HepG2 (cell line): Measurements from ENCODE around the gene RGR. TPM values are rescaled to one million over a fixed set of nuclear protein-coding genes. Genes with fewer than 3 reads are reported as not detected.

Experiments
- ATAC-seq: fragments of 200-7000 bp; cut with Tn5 transposase; 3 replicates; pipeline ENCODE4 v1.9.1; 2020; ENCODE audit warnings: mild to moderate bottlenecking, moderate library complexity
- BruUV-seq: library from RNA; stranded (reverse); fragments of 400-500 nt; replicated peaks from 2 replicates; lab custom pipeline; 2021; lab: Mats Ljungman, UMichigan
- CTCF ChIA-PET: fragments of 300-600 bp; formaldehyde crosslinking; extraction: SDS; loops from one replicate; lab custom pipeline; 2021; ENCODE audit warnings: low total read pairs, inconsistent platforms, low intra/inter-chr PET ratio; lab: Yijun Ruan, JAX
- POLR2A ChIA-PET: fragments of 350-600 bp; sonication (Branson Sonifier 250); formaldehyde crosslinking; loops from one replicate; lab custom pipeline; 2020; ENCODE audit warnings: antibody characterized with exemption, inconsistent platforms; lab: Yijun Ruan, JAX
- DNase-seq: peaks from one replicate; pipeline ENCODE4 v3.0.0-alpha.2; 2015; ENCODE audit warnings: low spot score
- FAIRE-seq: peaks from 3 replicates; lab custom pipeline; 2011; peaks lifted over from hg19 to GRCh38; lab: Jason Lieb, UNC
- H2AFZ ChIP-seq: one replicate; pipeline ENCODE4 v1.6.1; 2011; ENCODE audit warnings: low read length, inconsistent platforms
- H3K27ac ChIP-seq: fragments of 300-600 bp; 3 replicates; pipeline ENCODE4 v1.8.0; 2011; ENCODE audit warnings: mixed run types, mild to moderate bottlenecking, mixed read lengths, low read length, inconsistent platforms; ENCODE audit not compliant: insufficient read depth; ENCODE audit errors: extremely low read length
- H3K27me3 ChIP-seq, 2 experiments: fragments of 200-600 bp in 1 of 2; 2 replicates in 1 of 2; 3 replicates in 1 of 2; pipeline versions ENCODE4 v1.6.0 to v1.8.0; 2011; ENCODE audit warnings: low read length in 2 of 2, mild to moderate bottlenecking in 2 of 2, moderate library complexity in 2 of 2, inconsistent platforms in 1 of 2; ENCODE audit not compliant: insufficient read depth in 2 of 2, control insufficient read depth in 1 of 2
- H3K36me3 ChIP-seq, 2 experiments: fragments of 200-600 bp in 1 of 2; replicated peaks in 1 of 2; 2 replicates in 1 of 2; 3 replicates in 1 of 2; pipeline versions ENCODE4 v1.5.1 to v1.8.0; 2011; ENCODE audit warnings: low read length in 2 of 2, inconsistent platforms in 1 of 2; ENCODE audit not compliant: insufficient read depth in 2 of 2, control insufficient read depth in 1 of 2
- H3K4me1 ChIP-seq: 2 replicates; pipeline ENCODE4 v1.5.1; 2012; ENCODE audit warnings: low read length, inconsistent platforms; ENCODE audit not compliant: insufficient read depth
- H3K4me2 ChIP-seq: 2 replicates; pipeline ENCODE4 v1.6.0; 2011; ENCODE audit warnings: low read depth, low read length, inconsistent platforms
- H3K4me3 ChIP-seq, 3 experiments: fragments of 200-600 bp in 1 of 3; sonication (generic), shearing (Covaris generic) in 1 of 3; replicated peaks in 1 of 3; 2 replicates each; pipeline ENCODE4 v1.5.1; 2011 to 2016; ENCODE audit warnings: low read length in 3 of 3, inconsistent platforms in 2 of 3, low read depth in 2 of 3, mild to moderate bottlenecking in 2 of 3, control low read depth in 1 of 3, mixed read lengths in 1 of 3; ENCODE audit not compliant: insufficient read depth in 1 of 3
- H3K79me2 ChIP-seq: one replicate; pipeline ENCODE4 v1.6.1; 2011; ENCODE audit warnings: low read length, inconsistent platforms; ENCODE audit not compliant: insufficient read depth
- H3K9ac ChIP-seq: 2 replicates; pipeline ENCODE4 v1.6.0; 2011; ENCODE audit warnings: mild to moderate bottlenecking, low read depth, low read length, inconsistent platforms; ENCODE audit not compliant: insufficient read depth
- H3K9me3 ChIP-seq: 2 replicates; pipeline ENCODE4 v1.5.1; 2012; ENCODE audit warnings: mild to moderate bottlenecking, low read length
- H4K20me1 ChIP-seq: 2 replicates; pipeline ENCODE4 v1.6.0; 2011; ENCODE audit warnings: inconsistent platforms, mild to moderate bottlenecking, low read length, moderate library complexity; ENCODE audit not compliant: insufficient read depth
- BRF2 ChIP-seq: sonication (generic); formaldehyde crosslinking; IDR thresholded peaks from 2 replicates; pipeline ENCODE4 v1.8.1; 2022; ENCODE audit warnings: mild to moderate bottlenecking, missing genetic modification reagents
- NFAT5 ChIP-seq: sonication (generic); formaldehyde crosslinking; IDR thresholded peaks from 2 replicates; pipeline ENCODE4 v1.4.0; 2020; ENCODE audit warnings: missing genetic modification reagents
- SMYD3 ChIP-seq: sonication (generic); formaldehyde crosslinking; IDR thresholded peaks from 2 replicates; pipeline ENCODE4 v1.8.1; 2023; ENCODE audit warnings: mild to moderate bottlenecking, missing genetic modification reagents
- ZNF17 ChIP-seq: sonication (generic); formaldehyde crosslinking; IDR thresholded peaks from 2 replicates; pipeline ENCODE4 v1.5.0; 2020; ENCODE audit warnings: mild to moderate bottlenecking, missing genetic modification reagents
- ZNF33A ChIP-seq: sonication (generic); formaldehyde crosslinking; IDR thresholded peaks from 2 replicates; pipeline ENCODE4 v1.5.1; 2020; ENCODE audit warnings: missing genetic modification reagents, mild to moderate bottlenecking, moderate library complexity, borderline replicate concordance
- ZNF350 ChIP-seq: sonication (generic); formaldehyde crosslinking; IDR thresholded peaks from 2 replicates; pipeline ENCODE4 v1.4.0; 2020; ENCODE audit warnings: mild to moderate bottlenecking, low read depth, missing genetic modification reagents, borderline replicate concordance
- ZNF44 ChIP-seq: sonication (generic); formaldehyde crosslinking; IDR thresholded peaks from 2 replicates; pipeline ENCODE4 v1.5.1; 2020; ENCODE audit warnings: mild to moderate bottlenecking, missing genetic modification reagents
- ZNF773 ChIP-seq: sonication (generic); formaldehyde crosslinking; IDR thresholded peaks from 2 replicates; pipeline ENCODE4 v1.4.0; 2020; ENCODE audit warnings: missing genetic modification reagents, borderline replicate concordance
- WGBS: methylation state at CpG from one replicate; pipeline ENCODE4 v1.1.6; 2017; ENCODE audit warnings: low lambda C conversion rate; 5-methylcytosine and 5-hydroxymethylcytosine counted together
- in situ Hi-C: cut with HindIII; loops from 2 replicates; pipeline ENCODE4 v1.10.0; 2017; ENCODE audit warnings: low pct_unique_long_range_greater_than_20kb; ENCODE audit not compliant: extremely low pct_ligation_motif_present
- intact Hi-C: fragments of 100-400 bp; cut with micrococcal nuclease; formaldehyde crosslinking; loops from one replicate; pipeline ENCODE4 v1.10.0; 2022; ENCODE audit not compliant: unreplicated experiment
- polyA plus RNA-seq, 8 experiments: library from polyadenylated mRNA; depleted of rRNA in 3 of 8; stranded (reverse) in 7 of 8; unstranded in 1 of 8; fragments of >200 nt; fragmentation: Illumina TruSeq in 4 of 8; extraction: Trizol in 4 of 8; gene quantifications; 2 replicates each; pipeline versions ENCODE4 v1.2.1 to v1.2.3, GENCODE V29; 2011 to 2016; ENCODE audit warnings: low read depth in 4 of 8, missing spikeins in 1 of 8, mixed read lengths in 1 of 8; ENCODE audit not compliant: insufficient read depth in 1 of 8
- total RNA-seq, 5 experiments: library from RNA; depleted of rRNA; stranded (reverse); fragments of >200 nt; fragmentation: Illumina TruSeq; extraction: Trizol; gene quantifications; 2 replicates each; pipeline ENCODE4 v1.2.3, GENCODE V29; 2016; ENCODE audit warnings: low read depth in 1 of 5

The RGR gene
- total and polyA plus RNA-seq, 2 of the 13 experiments (the other 11 are each of a cell fraction or from before 2014, with no cell fraction given): 0.69 to 0.71 TPM

GRCh38 chr10:84197643-84198042, 47.2 kb upstream of the RGR start (continued):
- TF ChIP-seq ZNF350 (CRISPR knock-in tag) (no peak), ZNF33A (CRISPR knock-in tag) (no peak), ZNF44 (CRISPR knock-in tag) (no peak)

GRCh38 chr10:84198206-84198915, 46.5 kb upstream of the RGR start:
- in situ Hi-C loops: no loop called here
- Histone ChIP-seq H3K9ac (no peak overlapping the region), H3K4me3 (no peak overlapping the region), H2AFZ (no peak overlapping the region), H3K4me2 (no peak overlapping the region), H3K4me1 (no peaks in the 10 kb centered on the region), H3K9me3 (no peaks in the 10 kb centered on the region), H3K27ac (no peak overlapping the region), H3K27me3 (peaks cover 9 to 55% of the 10 kb centered on the region in 2 experiments), H4K20me1 (no peaks in the 10 kb centered on the region)
- intact Hi-C loops: no loop called here
- BruUV-seq: no TSS peak
- ATAC-seq (no peak), FAIRE-seq (no peak)
- POLR2A ChIA-PET: no interaction called here
- TF ChIP-seq ZNF773: no peak
- TF ChIP-seq NFAT5: no peak
- TF ChIP-seq SMYD3 (CRISPR knock-in tag): no peak
- TF ChIP-seq BRF2: no peak
- TF ChIP-seq ZNF17 (CRISPR knock-in tag): no peak
- TF ChIP-seq, all 625 proteins: peak for 0
- CTCF ChIA-PET: no interaction called here
- Histone ChIP-seq H3K79me2 (no peaks in the 10 kb centered on the region), H3K36me3 (no peaks in the 10 kb centered on the region)
- DNase-seq: no peak
- WGBS: 0% methylated on average over 6 of the region's 7 CpGs
